ENCODE data around the gene MAP3K12.

DNA sequence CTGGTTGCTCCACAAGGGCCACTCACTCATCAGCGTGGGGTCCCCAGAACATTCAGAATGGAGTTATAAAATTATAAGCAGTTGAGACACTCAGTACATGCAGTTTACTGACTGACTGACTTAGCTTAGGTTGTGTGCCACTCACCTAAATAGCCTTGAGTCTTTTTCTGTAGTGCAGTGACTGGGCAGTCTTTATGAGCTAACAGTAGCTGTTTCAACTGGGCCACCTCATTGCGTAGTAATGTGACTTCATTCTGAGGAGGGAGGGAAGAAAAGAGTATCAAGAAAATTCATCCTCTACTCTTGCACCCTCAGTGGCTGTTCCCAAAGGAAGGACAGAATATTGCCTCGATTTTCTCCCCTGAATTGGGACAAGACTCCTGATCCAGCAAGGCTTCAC, 23.9 kb upstream of the MAP3K12 start:
- TF ChIP-seq, protein P1, sequence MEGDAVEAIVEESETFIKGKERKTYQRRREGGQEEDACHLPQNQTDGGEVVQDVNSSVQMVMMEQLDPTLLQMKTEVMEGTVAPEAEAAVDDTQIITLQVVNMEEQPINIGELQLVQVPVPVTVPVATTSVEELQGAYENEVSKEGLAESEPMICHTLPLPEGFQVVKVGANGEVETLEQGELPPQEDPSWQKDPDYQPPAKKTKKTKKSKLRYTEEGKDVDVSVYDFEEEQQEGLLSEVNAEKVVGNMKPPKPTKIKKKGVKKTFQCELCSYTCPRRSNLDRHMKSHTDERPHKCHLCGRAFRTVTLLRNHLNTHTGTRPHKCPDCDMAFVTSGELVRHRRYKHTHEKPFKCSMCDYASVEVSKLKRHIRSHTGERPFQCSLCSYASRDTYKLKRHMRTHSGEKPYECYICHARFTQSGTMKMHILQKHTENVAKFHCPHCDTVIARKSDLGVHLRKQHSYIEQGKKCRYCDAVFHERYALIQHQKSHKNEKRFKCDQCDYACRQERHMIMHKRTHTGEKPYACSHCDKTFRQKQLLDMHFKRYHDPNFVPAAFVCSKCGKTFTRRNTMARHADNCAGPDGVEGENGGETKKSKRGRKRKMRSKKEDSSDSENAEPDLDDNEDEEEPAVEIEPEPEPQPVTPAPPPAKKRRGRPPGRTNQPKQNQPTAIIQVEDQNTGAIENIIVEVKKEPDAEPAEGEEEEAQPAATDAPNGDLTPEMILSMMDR (IDR thresholded peaks at IDR 0.05) = no peak
- TF ChIP-seq POLR2AphosphoS5 (IDR thresholded peaks at IDR 0.05; ENCODE audit: insufficient read depth in 1 of 2, low read depth in 1 of 2) = no peak

All from vagina (tissue), 2 donors.